ENCODE results near the gene SPOP.

The SPOP gene

DNA sequence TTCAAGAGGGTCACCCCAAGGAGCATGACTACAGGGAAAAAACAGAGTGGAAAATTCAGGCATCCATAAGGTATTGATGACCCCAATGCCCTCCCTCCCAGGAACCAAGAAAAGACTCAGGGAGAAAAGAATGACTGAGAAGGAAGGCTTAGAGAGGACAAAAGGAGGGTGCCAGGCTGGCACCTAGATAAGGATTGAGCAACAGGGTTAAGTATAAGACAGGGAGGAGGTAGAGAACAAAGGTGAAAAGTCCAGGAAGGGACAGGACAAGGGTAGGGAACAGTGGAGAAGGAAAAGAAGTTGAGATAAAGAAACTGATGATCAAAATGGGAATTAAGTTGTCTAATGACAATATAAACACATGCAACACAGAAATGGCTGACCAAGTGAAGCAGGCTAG, 27.4 kb upstream of the SPOP start:
- peak overlapping the region; percentile 63 for H3K27ac Mint-ChIP-seq
- H3K27me3 Mint-ChIP-seq, result no peaks in the 10 kb centered on the region
- H3K4me3 Mint-ChIP-seq, result peak overlapping the region; percentile 47
- no peaks in the 10 kb centered on the region for H3K9me3 Mint-ChIP-seq
- H3K4me1 Mint-ChIP-seq (ENCODE audit: low read depth), result peaks cover 46% of the 10 kb centered on the region
- H3K36me3 Mint-ChIP-seq (ENCODE audit: low read depth), result peaks cover 52% of the 10 kb centered on the region

DNA sequence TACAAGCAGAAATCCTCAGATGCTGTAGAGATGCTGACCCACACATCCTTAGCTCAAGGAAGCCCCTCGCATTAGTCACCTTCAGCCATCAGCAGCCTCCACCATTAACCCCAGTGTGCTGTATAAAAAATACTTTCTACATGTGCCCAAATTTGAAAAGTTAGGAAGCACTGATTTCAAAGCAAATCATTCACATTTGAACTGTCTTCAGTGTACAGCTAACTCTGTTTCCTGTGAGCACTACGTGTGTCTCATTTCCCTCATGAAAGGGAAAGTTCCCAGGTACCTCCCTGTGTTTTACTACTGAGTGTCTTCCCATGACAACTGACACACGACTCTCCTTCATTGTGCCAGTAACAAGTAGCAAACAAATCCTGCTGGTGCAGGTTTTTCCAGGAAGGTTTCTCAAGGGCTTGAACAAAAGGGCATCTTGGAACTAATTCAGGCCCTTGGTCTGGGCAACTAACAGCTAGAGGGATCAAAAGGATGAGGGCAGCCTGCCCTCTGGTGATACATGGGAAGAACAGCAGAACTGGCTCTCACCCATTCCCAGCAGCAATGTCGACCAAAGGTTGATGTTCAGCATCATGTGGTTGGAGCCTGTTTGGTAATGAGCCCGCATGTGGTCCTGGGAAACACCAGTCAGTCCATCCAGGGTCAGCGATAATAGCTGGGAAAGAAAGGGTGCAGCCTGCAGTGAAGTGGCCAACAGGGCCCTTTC, 25.8 kb upstream of the SPOP start:
- Mint-ChIP-seq H3K4me3 (no peak overlapping the region), H3K36me3 (ENCODE audit: low read depth) (peaks cover 54% of the 10 kb centered on the region), H3K9me3 (no peaks in the 10 kb centered on the region), H3K27ac (peak overlapping the region; percentile 41), H3K4me1 (ENCODE audit: low read depth) (peaks cover 37% of the 10 kb centered on the region), H3K27me3 (no peaks in the 10 kb centered on the region)

DNA sequence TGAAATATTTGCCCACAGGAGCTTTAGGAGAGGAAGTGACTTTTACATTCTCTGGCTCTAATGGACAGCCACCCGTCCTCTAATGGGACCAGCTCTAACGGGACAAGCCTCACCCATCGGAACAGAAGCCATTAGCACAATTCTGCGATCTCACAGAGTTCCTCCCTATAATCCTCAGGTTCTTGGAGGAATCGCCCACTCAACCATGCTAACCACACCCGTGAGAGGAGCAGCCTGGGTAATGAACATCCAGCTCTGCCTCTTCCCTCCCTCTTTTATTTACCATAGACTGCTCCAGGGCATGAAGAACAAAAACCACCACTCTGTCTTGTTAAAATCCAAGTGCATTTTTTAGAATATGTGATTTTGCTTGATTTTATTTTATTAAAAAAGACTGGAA, 23.1 kb upstream of the SPOP start:
- Mint-ChIP-seq H3K27me3 (no peaks in the 10 kb centered on the region), H3K9me3 (no peaks in the 10 kb centered on the region), H3K36me3 (ENCODE audit: low read depth) (peaks cover 48% of the 10 kb centered on the region), H3K4me3 (no peak overlapping the region), H3K4me1 (ENCODE audit: low read depth) (peaks cover 25% of the 10 kb centered on the region), H3K27ac (no peak overlapping the region)

- H3K36me3 Mint-ChIP-seq (ENCODE audit: low read depth), result peaks cover 40% of the 10 kb centered on the region
- H3K9me3 Mint-ChIP-seq, result no peaks in the 10 kb centered on the region
- H3K27ac Mint-ChIP-seq, result no peak overlapping the region
- H3K4me3 Mint-ChIP-seq, result no peak overlapping the region
- peaks cover 25% of the 10 kb centered on the region for H3K4me1 Mint-ChIP-seq (ENCODE audit: low read depth)
- H3K27me3 Mint-ChIP-seq, result no peaks in the 10 kb centered on the region
These were observed 22.2 kb upstream of the SPOP start for GRCh38 chr17:49699966-49700575.

DNA sequence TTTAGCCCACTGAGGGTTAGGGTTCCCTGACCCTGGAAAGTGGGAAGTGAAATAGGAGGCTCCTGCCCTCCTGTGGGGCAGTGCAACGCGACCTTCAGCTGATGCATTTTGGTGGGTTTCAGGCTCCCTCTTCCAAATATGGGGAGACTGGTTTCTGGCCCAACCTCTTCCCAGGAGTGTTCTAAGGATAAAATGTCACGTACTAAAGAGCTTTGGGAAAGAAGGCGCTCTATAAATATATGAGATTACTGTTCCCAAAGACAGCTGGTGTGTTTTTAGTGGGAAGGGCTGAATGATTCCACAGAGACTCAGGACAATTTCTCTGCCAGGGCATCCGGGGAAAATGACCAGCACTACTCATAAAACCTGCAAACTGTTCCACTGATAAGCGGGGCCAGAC, 20.1 kb upstream of the SPOP start:
- no peaks in the 10 kb centered on the region for H3K9me3 Mint-ChIP-seq
- H3K36me3 Mint-ChIP-seq (ENCODE audit: low read depth), result peaks cover 24% of the 10 kb centered on the region
- peaks cover 29% of the 10 kb centered on the region for H3K4me1 Mint-ChIP-seq (ENCODE audit: low read depth)
- no peak overlapping the region for H3K4me3 Mint-ChIP-seq
- H3K27ac Mint-ChIP-seq, result no peak overlapping the region
- no peaks in the 10 kb centered on the region for H3K27me3 Mint-ChIP-seq

- peaks cover 16% of the 10 kb centered on the region for H3K36me3 Mint-ChIP-seq (ENCODE audit: low read depth)
- H3K27me3 Mint-ChIP-seq, result no peaks in the 10 kb centered on the region
- peak overlapping the region; percentile 89 for H3K27ac Mint-ChIP-seq
- H3K4me1 Mint-ChIP-seq (ENCODE audit: low read depth), result peaks cover 42% of the 10 kb centered on the region
- H3K4me3 Mint-ChIP-seq, result peak overlapping the region; percentile 42
- H3K9me3 Mint-ChIP-seq, result no peaks in the 10 kb centered on the region
These were observed 18.4 kb upstream of the SPOP start for GRCh38 chr17:49696233-49696761.

GRCh38 chr17:49695698-49696232, 17.9 kb upstream of the SPOP start:
- Mint-ChIP-seq H3K9me3 (no peaks in the 10 kb centered on the region), H3K36me3 (ENCODE audit: low read depth) (peaks cover 11% of the 10 kb centered on the region), H3K27ac (peak overlapping the region; percentile 89), H3K4me3 (peak overlapping the region; percentile 42), H3K27me3 (no peaks in the 10 kb centered on the region), H3K4me1 (ENCODE audit: low read depth) (peaks cover 47% of the 10 kb centered on the region)

DNA sequence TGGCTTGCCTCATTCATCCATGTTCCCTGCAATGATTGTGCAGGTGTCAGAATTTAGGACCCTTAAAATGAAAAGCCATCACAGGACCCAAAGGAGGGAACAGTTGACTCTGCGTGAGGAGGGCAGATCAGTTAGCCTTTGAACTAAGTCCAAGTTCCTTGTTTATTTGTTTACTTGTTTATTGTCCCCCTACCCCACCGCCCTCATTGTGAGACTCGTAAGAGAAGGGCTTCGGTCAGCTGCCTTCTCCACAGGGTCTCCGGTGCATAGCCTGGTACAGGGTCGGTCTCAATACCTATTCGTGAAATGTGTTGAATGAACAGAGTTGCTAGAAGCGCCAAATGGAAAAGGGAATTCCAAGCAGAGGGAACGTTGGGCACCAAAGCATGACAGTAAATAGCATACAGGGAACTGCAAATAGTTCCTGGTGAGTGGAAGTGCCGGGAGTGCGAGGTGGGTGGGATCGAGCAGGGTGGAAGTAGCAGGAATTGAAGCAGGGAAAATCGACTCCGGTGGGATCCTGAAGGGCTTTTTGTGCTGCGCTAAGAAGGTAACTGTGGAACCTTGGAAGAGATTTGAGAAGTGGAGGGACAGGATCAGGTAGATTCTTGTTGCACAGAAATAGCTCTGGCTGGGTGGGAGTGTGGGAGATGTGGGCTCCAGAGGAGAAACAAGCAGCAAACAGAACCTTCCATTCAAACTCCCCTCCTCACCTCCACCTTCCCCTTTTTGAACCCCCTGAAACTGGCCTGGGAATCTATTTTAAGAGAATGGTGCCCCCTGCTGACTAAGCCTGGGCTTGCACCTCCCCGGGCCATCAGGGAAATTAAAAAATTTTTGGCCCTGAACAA, 17.2 kb upstream of the SPOP start:
- H3K27ac Mint-ChIP-seq, result peak overlapping the region; percentile 89
- H3K27me3 Mint-ChIP-seq, result no peaks in the 10 kb centered on the region
- peak overlapping the region; percentile 42 for H3K4me3 Mint-ChIP-seq
- peaks cover 52% of the 10 kb centered on the region for H3K4me1 Mint-ChIP-seq (ENCODE audit: low read depth)
- no peaks in the 10 kb centered on the region for H3K9me3 Mint-ChIP-seq
- peaks cover 6% of the 10 kb centered on the region for H3K36me3 Mint-ChIP-seq (ENCODE audit: low read depth)

DNA sequence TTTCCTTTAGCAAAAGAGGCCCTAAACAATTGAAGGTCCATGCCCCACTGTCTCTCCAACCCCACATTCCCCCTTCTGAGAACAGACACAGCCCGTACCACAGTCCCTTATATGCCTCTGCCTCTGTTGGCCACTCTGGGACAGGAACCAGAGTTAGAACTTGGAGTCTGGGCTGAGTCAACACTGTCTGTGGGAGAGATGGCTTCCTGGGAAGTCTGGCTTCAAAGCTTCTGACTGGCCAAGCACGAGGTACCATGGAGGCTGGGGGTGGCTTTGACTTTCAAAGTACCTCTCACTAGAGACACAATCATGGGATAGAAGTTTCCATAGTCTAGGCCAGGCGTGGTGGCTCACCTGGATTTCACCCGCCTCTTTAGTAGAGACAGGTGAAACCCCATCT, 14.9 kb upstream of the SPOP start:
- Mint-ChIP-seq H3K36me3 (ENCODE audit: low read depth) (peaks cover 5% of the 10 kb centered on the region), H3K4me3 (no peak overlapping the region), H3K27me3 (no peaks in the 10 kb centered on the region), H3K9me3 (no peaks in the 10 kb centered on the region), H3K27ac (no peak overlapping the region), H3K4me1 (ENCODE audit: low read depth) (peaks cover 63% of the 10 kb centered on the region)

DNA sequence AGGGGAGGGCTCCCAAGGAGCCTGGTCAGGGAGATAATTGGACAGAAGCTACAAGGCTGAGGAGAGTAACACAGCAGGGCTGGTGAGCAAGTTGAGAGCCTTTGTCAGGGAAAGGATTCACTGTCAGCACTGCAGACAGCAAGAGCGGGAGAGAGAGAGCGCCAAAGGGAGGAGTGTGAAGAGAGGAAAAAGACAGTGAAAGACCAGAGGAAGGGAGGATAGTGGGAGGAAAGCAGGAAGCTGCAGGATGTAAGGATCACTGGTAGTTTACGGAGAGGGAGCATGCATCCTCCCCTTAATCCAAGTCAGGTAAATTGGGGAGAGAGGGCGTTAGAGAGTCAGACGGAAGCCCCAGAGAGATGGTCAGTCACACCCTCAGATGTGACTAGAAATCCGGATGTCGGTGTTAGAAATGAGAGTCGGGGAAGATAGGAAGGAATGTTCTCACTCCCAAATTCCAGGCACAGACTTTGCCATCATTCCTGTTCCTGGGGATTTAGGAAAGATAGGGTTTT, 13.8 kb upstream of the SPOP start:
- Mint-ChIP-seq H3K4me3 (no peak overlapping the region), H3K27ac (no peak overlapping the region), H3K27me3 (no peaks in the 10 kb centered on the region), H3K9me3 (no peaks in the 10 kb centered on the region), H3K36me3 (ENCODE audit: low read depth) (peaks cover 5% of the 10 kb centered on the region), H3K4me1 (ENCODE audit: low read depth) (peaks cover 70% of the 10 kb centered on the region)

DNA sequence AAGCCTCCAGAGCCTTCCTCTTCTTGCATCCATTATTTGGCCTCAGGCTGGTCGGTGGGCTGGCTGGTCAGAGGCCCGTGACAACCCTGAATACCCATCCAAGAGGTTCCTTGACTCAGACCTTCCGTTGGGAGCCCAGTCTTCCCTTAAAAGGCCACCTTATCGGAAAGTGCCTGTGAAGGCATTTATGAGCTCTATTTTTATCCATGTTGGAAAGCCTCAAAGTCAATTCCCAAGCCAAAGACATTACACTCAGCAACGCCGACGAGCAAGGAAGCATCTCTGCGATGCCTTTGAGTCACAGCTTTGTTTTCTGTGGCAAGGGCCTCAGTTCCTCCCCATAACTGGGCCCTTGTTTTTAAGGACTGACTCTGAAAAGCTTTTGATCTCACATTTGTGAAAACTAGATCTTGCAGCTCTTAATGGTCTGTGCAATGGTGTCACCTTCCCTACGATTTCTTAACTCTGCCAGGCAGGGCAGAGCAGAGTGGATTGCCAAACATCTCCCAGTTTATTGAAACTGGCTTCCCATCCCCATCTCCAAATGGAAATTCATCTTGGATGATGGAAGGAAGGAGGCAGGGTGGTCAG, 13.3 kb upstream of the SPOP start:
- Mint-ChIP-seq H3K27me3 (no peaks in the 10 kb centered on the region), H3K9me3 (no peaks in the 10 kb centered on the region), H3K4me3 (no peak overlapping the region), H3K4me1 (ENCODE audit: low read depth) (peaks cover 67% of the 10 kb centered on the region), H3K27ac (no peak overlapping the region), H3K36me3 (ENCODE audit: low read depth) (peaks cover 5% of the 10 kb centered on the region)

GRCh38 chr17:49690256-49690655, 12.4 kb upstream of the SPOP start:
- H3K4me1 Mint-ChIP-seq (ENCODE audit: low read depth), result peaks cover 58% of the 10 kb centered on the region
- H3K27ac Mint-ChIP-seq, result no peak overlapping the region
- H3K4me3 Mint-ChIP-seq, result no peak overlapping the region

GRCh38 chr17:49688848-49689247, 11.0 kb upstream of the SPOP start:
- H3K4me1 Mint-ChIP-seq (ENCODE audit: low read depth), result peaks cover 50% of the 10 kb centered on the region
- peak overlapping the region; percentile 25 for H3K4me3 Mint-ChIP-seq
- H3K27me3 Mint-ChIP-seq, result no peaks in the 10 kb centered on the region
- no peaks in the 10 kb centered on the region for H3K9me3 Mint-ChIP-seq
- H3K36me3 Mint-ChIP-seq (ENCODE audit: low read depth), result peaks cover 5% of the 10 kb centered on the region
- H3K27ac Mint-ChIP-seq, result peak overlapping the region; percentile 59

More at GRCh38 chr17:49690256-49690655, 12.4 kb upstream of the SPOP start:
- H3K9me3 Mint-ChIP-seq, result no peaks in the 10 kb centered on the region
- no peaks in the 10 kb centered on the region for H3K27me3 Mint-ChIP-seq
- H3K36me3 Mint-ChIP-seq (ENCODE audit: low read depth), result peaks cover 5% of the 10 kb centered on the region

DNA sequence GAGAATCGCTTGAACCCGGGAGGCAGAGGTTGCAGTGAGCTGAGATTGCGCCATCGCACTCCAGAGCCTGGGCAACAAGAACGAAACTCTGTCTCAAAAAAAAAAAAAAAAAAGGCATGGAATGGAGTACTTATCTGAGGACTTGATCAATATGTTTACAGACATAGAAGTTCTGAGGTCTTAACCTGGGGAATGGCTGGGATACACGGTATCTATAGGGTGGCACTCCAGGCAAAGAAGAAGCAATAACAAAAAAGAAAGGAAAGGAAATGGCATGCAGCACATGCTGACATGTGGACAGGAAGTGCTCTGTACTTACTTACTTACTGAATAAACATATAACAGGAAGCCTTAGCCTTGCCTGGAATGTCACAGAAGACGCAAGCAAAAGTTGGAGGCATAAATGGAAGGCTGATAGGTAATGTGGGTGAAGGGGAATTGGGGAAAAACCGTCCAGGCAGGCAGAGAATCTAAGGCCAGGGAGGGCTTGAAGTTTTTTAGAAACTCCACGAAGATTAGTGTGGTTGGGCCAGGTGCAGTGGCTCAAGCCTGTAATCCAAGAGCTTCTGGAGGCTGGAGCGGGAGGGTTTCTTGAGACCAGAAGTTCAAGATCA, 10.1 kb upstream of the SPOP start:
- H3K4me3 Mint-ChIP-seq, result peak overlapping the region; percentile 67
- no peaks in the 10 kb centered on the region for H3K27me3 Mint-ChIP-seq
- H3K9me3 Mint-ChIP-seq, result no peaks in the 10 kb centered on the region
- peaks cover 50% of the 10 kb centered on the region for H3K4me1 Mint-ChIP-seq (ENCODE audit: low read depth)
- peak overlapping the region; percentile 98 for H3K27ac Mint-ChIP-seq
- peaks cover 5% of the 10 kb centered on the region for H3K36me3 Mint-ChIP-seq (ENCODE audit: low read depth)
